Measurements from ENCODE around the gene RPAP3.

The RPAP3 gene

GRCh38 chr12:47722136-47722834, 16.5 kb upstream of the RPAP3 start:
- TF ChIP-seq CTCF (conservative IDR thresholded peaks at IDR 0.05; ENCODE audit: low read depth, low read length), result no peak
- H3K4me3 ChIP-seq (ENCODE audit: low read length), result no peak overlapping the region
- DNase-seq (ENCODE audit: low read depth), result no peak

- H3K4me3 ChIP-seq (ENCODE audit: low read length), result no peak overlapping the region
- DNase-seq (ENCODE audit: low read depth), result no peak
- TF ChIP-seq CTCF (conservative IDR thresholded peaks at IDR 0.05; ENCODE audit: low read depth, low read length), result no peak
Measured at GRCh38 chr12:47721431-47721973, 15.7 kb upstream of the RPAP3 start.

- TF ChIP-seq CTCF (conservative IDR thresholded peaks at IDR 0.05; ENCODE audit: low read depth, low read length), result no peak
- H3K4me3 ChIP-seq (ENCODE audit: low read length), result no peak overlapping the region
- no peak for DNase-seq (ENCODE audit: low read depth)
Measured at GRCh38 chr12:47718531-47718930, 12.7 kb upstream of the RPAP3 start.

- no peak for DNase-seq (ENCODE audit: low read depth)
- peak; percentile 96 for TF ChIP-seq CTCF (conservative IDR thresholded peaks at IDR 0.05; ENCODE audit: low read depth, low read length)
- no peak overlapping the region for H3K4me3 ChIP-seq (ENCODE audit: low read length)
Measured at GRCh38 chr12:47717443-47718193, 11.8 kb upstream of the RPAP3 start.

GRCh38 chr12:47717046-47717442, 11.2 kb upstream of the RPAP3 start:
- no peak overlapping the region for H3K4me3 ChIP-seq (ENCODE audit: low read length)
- no peak for DNase-seq (ENCODE audit: low read depth)
- TF ChIP-seq CTCF (conservative IDR thresholded peaks at IDR 0.05; ENCODE audit: low read depth, low read length), result no peak

- no peak for DNase-seq (ENCODE audit: low read depth)
- TF ChIP-seq CTCF (conservative IDR thresholded peaks at IDR 0.05; ENCODE audit: low read depth, low read length), result no peak
- H3K4me3 ChIP-seq (ENCODE audit: low read length), result no peak overlapping the region
Measured at GRCh38 chr12:47715877-47716548, 10.2 kb upstream of the RPAP3 start.
